Measurements from ENCODE around the gene SNED1.

Gene SNED1

GRCh38 chr2:240997856-240998705 lies at the start of gene SNED1:
SNED1 (plus strand) TSS chr2:240998618; CDS start chr2:240998838, 220 bp downstream.
- DNase-seq (ENCODE audit: low read depth): no peak

GRCh38 chr2:240948905-240949790 lies 49.3 kb upstream of the SNED1 start:
- DNase-seq (ENCODE audit: low read depth): no peak

GRCh38 chr2:240949791-240950705 lies 48.4 kb upstream of the SNED1 start:
- no peak for DNase-seq (ENCODE audit: low read depth)

GRCh38 chr2:240951045-240951594 lies 47.3 kb upstream of the SNED1 start:
- no peak for DNase-seq (ENCODE audit: low read depth)

- DNase-seq (ENCODE audit: low read depth): no peak
Measured at GRCh38 chr2:240952496-240953246, 45.7 kb upstream of the SNED1 start.

- DNase-seq (ENCODE audit: low read depth): no peak
Measured at GRCh38 chr2:240953426-240954410, 44.7 kb upstream of the SNED1 start.

GRCh38 chr2:240954436-240955305 lies 43.7 kb upstream of the SNED1 start:
- DNase-seq (ENCODE audit: low read depth): no peak

GRCh38 chr2:240955306-240956170 lies 42.9 kb upstream of the SNED1 start:
- DNase-seq (ENCODE audit: low read depth): no peak

GRCh38 chr2:240956171-240956934 lies 42.1 kb upstream of the SNED1 start:
- no peak for DNase-seq (ENCODE audit: low read depth)

GRCh38 chr2:240956935-240957655 lies 41.3 kb upstream of the SNED1 start:
- no peak for DNase-seq (ENCODE audit: low read depth)

- no peak for DNase-seq (ENCODE audit: low read depth)
Measured at GRCh38 chr2:240957656-240958365, 40.6 kb upstream of the SNED1 start.

- DNase-seq (ENCODE audit: low read depth): no peak
Measured at GRCh38 chr2:240958366-240959213, 39.8 kb upstream of the SNED1 start.

GRCh38 chr2:240959214-240959940 lies 39.0 kb upstream of the SNED1 start:
- no peak for DNase-seq (ENCODE audit: low read depth)

- no peak for DNase-seq (ENCODE audit: low read depth)
Measured at GRCh38 chr2:240959941-240960308, 38.5 kb upstream of the SNED1 start.

All from HS-27A (cell line).